Mammary epithelial cell (primary cell): ENCODE data around the gene SLC16A4.

Experiments
- CTCF ChIP-seq, 2 donors: IDR thresholded peaks in 1 of 2; conservative IDR thresholded peaks in 1 of 2; 2 replicates each; pipeline ENCODE4 v1.5.1; 2011 to 2012; ENCODE audit warnings: inconsistent platforms in 2 of 2, low read length in 2 of 2, mild to moderate bottlenecking in 2 of 2, control low read depth in 1 of 2, low read depth in 1 of 2; ENCODE audit not compliant: insufficient read depth in 1 of 2; ENCODE audit errors: extremely low read depth in 1 of 2
- EZH2 ChIP-seq: IDR thresholded peaks from 2 replicates; pipeline ENCODE4 v1.6.1; 2012; ENCODE audit warnings: low read length, inconsistent platforms, borderline replicate concordance

- TF ChIP-seq CTCF (conservative IDR thresholded peaks at IDR 0.05 in 1 of 2, IDR thresholded peaks at IDR 0.05 in 1 of 2; ENCODE audit: extremely low read depth in 1 of 2, insufficient read depth in 1 of 2, low read depth in 1 of 2, low read length in 2 of 2) (no peak), EZH2 (no peak)
Measured at GRCh38 chr1:110316735-110317134, 74.1 kb downstream of the SLC16A4 start.
